Fibroblast of mammary gland (primary cell): ENCODE data around the gene GPBAR1.

Experiments
- DNase-seq: peaks from one replicate; pipeline ENCODE4 v3.0.0-alpha.2; 2010; ENCODE audit warnings: low read depth
- H3K4me3 ChIP-seq: 2 replicates; pipeline ENCODE4 v1.5.1; 2011; ENCODE audit warnings: low read depth, mild to moderate bottlenecking, low read length, moderate library complexity; ENCODE audit not compliant: control insufficient read depth
- TF ChIP-seq, protein P1 (sequence below): conservative IDR thresholded peaks from 2 replicates; pipeline ENCODE4 v1.5.1; 2011; ENCODE audit warnings: low read depth, low read length, inconsistent platforms; ENCODE audit not compliant: control insufficient read depth, insufficient read depth

GPBAR1 gene

DNA sequence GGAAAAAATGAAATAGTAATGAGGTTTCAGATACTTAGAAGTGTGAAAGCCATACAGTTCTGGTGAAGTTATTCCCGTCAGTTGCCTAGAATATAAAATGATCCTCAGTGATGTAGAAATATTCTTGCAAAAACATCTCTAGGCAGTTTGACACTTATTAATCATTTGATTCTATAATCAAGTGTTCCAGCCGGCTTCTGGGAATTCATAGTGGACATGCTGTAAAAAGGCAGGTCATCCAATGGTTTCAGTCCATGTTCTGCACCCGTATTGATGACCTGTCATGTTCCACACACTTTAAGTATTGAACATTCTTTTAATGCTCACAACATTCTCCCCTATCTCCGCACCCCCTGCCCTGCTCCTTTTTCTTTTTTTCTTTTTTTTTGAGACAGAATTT lies 24.0 kb upstream of the GPBAR1 start:
- no peak overlapping the region for H3K4me3 ChIP-seq
- TF ChIP-seq, protein P1, sequence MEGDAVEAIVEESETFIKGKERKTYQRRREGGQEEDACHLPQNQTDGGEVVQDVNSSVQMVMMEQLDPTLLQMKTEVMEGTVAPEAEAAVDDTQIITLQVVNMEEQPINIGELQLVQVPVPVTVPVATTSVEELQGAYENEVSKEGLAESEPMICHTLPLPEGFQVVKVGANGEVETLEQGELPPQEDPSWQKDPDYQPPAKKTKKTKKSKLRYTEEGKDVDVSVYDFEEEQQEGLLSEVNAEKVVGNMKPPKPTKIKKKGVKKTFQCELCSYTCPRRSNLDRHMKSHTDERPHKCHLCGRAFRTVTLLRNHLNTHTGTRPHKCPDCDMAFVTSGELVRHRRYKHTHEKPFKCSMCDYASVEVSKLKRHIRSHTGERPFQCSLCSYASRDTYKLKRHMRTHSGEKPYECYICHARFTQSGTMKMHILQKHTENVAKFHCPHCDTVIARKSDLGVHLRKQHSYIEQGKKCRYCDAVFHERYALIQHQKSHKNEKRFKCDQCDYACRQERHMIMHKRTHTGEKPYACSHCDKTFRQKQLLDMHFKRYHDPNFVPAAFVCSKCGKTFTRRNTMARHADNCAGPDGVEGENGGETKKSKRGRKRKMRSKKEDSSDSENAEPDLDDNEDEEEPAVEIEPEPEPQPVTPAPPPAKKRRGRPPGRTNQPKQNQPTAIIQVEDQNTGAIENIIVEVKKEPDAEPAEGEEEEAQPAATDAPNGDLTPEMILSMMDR, result no peak
- DNase-seq, result no peak

DNA sequence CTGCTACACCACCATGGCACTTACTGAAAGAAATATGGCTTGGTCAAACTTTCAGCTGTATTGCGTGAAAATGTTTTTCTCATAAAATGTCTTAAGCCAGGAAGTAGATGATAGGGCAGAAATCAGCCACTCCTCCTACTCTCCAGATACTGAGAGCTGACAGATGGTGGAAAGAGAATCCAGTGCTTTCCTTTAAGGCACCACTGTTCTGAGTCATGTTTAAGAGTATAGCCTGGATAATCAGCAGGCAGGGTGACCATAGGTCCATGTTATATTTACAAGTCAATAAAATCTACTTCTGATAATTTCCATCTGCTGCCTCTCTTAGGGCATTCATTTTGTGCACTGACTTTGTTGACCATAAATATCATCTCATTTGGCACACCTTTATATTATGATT lies 21.9 kb upstream of the GPBAR1 start:
- H3K4me3 ChIP-seq, result no peak overlapping the region
- TF ChIP-seq, protein P1, result no peak
- DNase-seq, result no peak

DNA sequence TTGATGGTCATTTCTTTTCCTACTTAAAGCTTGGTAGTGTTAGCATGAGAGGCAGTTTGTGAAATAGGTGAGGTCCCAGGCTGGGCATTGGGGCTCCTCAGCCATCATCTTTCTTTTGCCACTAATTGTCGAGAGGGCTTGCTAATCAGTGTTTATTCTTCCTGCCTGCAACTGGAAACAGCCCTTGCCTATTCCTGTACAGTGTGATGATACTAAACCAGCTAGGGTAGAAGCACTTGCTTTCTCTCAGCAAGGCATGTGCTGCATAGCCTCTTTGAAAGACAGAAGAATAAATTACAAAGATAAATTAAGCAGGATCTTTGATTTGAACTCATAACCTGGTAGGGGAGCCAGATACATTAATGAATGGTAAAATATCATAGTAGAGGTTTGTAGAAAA lies 16.6 kb upstream of the GPBAR1 start:
- no peak for DNase-seq
- TF ChIP-seq, protein P1, result no peak
- no peak overlapping the region for H3K4me3 ChIP-seq

DNA sequence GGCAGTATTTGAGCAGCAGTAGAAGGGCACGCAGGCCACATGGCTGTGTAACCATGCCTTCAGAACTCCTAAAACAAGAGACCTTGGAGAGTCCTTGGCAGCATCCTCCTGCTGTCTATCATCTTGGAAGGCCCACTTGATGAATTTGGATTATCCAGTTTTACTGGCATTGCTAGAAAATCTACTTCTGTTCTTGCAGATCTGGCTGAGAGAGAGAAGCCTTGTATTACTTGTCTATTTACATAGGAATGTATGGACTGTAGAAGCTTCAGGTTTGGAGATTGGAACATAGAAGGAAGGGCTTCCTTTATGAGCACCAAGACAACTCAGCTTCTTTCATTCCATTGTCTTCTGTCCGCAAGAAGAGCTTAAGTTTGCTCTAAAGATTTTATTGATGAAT lies 16.1 kb upstream of the GPBAR1 start:
- TF ChIP-seq, protein P1, result no peak
- H3K4me3 ChIP-seq, result no peak overlapping the region
- no peak for DNase-seq

DNA sequence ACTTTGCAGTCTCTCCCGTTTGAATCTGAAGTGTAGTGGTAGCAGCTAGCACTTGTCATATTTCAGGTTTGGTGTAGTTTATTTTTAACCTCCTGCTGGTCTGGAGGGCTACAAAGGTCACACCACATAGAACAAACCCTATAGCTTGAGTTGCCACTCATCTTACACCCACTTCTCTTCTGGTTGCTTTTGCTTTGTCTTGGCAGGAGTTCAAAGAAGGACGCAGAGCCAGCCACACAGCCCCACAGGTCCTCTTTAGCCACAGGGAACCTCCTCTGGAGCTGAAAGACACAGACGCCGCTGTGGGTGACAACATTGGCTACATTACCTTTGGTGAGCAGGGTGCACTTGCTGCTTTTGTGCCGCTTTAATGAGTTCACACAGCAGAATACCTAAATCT lies 15.6 kb upstream of the GPBAR1 start:
- no peak overlapping the region for H3K4me3 ChIP-seq
- no peak for DNase-seq
- TF ChIP-seq, protein P1, result no peak

DNA sequence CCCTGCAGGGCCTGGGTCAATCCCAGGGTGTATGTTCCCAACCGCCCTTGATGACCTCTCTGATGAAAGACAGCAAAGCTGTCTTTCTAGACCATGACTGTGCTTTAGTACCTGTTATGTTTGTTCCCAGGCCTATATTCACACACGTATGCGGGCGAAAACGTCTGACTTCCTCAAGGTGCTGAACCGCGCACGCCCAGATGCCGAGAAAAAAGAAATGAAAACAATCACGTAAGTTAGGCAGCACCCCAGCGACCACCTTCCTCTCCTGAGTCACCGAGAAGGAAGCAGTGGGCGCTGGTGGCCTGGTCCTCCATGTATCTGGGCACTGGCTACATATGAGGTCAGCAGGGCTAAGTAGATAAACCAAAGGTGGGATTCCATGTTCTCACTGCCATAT lies 11.1 kb upstream of the GPBAR1 start:
- TF ChIP-seq, protein P1, result no peak
- no peak overlapping the region for H3K4me3 ChIP-seq
- DNase-seq, result no peak
